ENCODE measurements around the gene ANO2. TPM values are rescaled to one million over a fixed set of nuclear protein-coding genes. Genes with fewer than 3 reads are reported as not detected.

The ANO2 gene
- total RNA-seq, 1 donor from 2014 or later, result 1.5 TPM

GRCh38 chr12:5921966-5922899, 22.8 kb downstream of the ANO2 start:
- DNase-seq (ENCODE audit: low read depth), result no peak
- Histone ChIP-seq H3K4me3 (ENCODE audit: low read depth, low read length) (no peak overlapping the region), H3K27me3 (ENCODE audit: control insufficient read depth, insufficient read depth, low read length) (peaks cover 3% of the 10 kb centered on the region), H3K36me3 (ENCODE audit: control insufficient read depth, insufficient read depth, low read length) (no peaks in the 10 kb centered on the region)
- TF ChIP-seq CTCF (IDR thresholded peaks at IDR 0.05; ENCODE audit: insufficient read depth, low read length, poor library complexity, severe bottlenecking), result no peak

DNA sequence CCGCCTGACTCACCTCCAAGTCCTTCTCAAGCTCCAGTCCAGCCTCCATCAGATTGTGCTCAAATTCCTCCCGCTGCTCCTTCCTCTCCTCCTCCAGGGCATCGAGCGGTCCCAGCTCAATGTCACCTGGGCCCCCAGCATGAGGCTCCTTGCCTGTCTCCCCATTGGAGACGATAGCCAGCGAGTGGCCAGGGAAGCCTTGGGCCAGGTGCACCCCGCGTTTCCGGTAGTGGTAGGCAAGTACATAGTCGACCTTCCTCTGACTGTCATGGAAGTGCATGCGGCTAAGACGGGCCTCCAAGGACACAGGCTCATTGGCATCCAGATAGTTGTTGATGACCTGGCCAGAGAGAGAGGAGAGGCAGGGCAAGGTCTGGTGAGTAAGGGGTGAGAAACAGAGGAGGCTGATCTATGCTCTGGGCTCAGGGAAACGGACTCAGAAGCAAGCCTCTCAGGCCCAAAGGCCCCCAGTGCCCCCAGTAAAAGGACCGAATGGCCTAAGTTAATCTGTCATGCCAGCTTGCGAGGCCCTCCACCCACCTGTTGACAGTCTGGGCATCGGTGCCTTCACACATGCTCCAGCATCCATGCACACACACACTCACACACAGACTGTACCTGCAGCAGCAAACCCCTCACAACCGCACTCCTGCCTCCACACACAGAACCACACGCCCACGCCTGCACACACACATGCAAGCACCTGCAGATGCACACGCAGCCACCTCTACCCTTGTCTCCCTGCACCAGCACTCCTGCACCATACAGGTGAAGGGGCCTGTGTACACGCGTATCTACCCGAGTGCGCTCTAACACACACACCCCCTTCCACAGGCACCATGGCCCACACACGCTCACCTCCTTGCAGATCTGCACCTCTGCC, 23.8 kb downstream of the ANO2 start:
- H3K4me3 ChIP-seq (ENCODE audit: low read depth, low read length), result no peak overlapping the region
- DNase-seq (ENCODE audit: low read depth), result no peak
- no peak for TF ChIP-seq CTCF (IDR thresholded peaks at IDR 0.05; ENCODE audit: insufficient read depth, low read length, poor library complexity, severe bottlenecking)
- H3K36me3 ChIP-seq (ENCODE audit: control insufficient read depth, insufficient read depth, low read length), result no peaks in the 10 kb centered on the region
- peaks cover 3% of the 10 kb centered on the region for H3K27me3 ChIP-seq (ENCODE audit: control insufficient read depth, insufficient read depth, low read length)

DNA sequence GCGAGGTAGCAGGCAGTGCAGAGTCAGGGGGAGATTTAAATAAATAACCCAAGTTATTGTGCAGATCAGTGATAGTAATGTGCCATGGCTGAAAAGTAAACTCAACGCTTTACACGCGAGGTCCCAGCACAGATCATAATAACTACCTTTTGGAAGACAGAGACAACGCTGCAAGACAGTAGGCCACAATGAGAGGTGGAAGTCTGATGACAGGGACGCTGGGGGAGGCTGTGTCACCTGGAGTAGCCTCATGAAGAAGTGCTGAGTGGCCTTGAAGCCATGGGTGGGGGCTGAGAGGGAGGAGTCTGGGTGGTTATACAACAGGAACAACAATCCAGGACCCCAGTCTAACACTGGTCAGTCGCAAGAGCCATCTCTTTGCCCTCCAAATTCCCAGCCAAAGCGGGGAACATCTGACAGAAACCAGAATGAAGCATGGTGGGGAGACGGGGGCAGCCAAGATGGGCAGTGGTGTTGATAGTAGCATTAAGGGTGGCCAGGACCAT, 28.2 kb downstream of the ANO2 start:
- no peaks in the 10 kb centered on the region for H3K27me3 ChIP-seq (ENCODE audit: control insufficient read depth, insufficient read depth, low read length)
- TF ChIP-seq CTCF (IDR thresholded peaks at IDR 0.05; ENCODE audit: insufficient read depth, low read length, poor library complexity, severe bottlenecking), result no peak
- no peak overlapping the region for H3K4me3 ChIP-seq (ENCODE audit: low read depth, low read length)
- no peak for DNase-seq (ENCODE audit: low read depth)
- no peaks in the 10 kb centered on the region for H3K36me3 ChIP-seq (ENCODE audit: control insufficient read depth, insufficient read depth, low read length)

- no peak for DNase-seq (ENCODE audit: low read depth)
- Histone ChIP-seq H3K27me3 (ENCODE audit: control insufficient read depth, insufficient read depth, low read length) (no peaks in the 10 kb centered on the region), H3K36me3 (ENCODE audit: control insufficient read depth, insufficient read depth, low read length) (no peaks in the 10 kb centered on the region), H3K4me3 (ENCODE audit: low read depth, low read length) (no peak overlapping the region)
- TF ChIP-seq CTCF (IDR thresholded peaks at IDR 0.05; ENCODE audit: insufficient read depth, low read length, poor library complexity, severe bottlenecking), result no peak
Observed at GRCh38 chr12:5915511-5915910, 29.5 kb downstream of the ANO2 start.

- H3K4me3 ChIP-seq (ENCODE audit: low read depth, low read length), result no peak overlapping the region
- H3K27me3 ChIP-seq (ENCODE audit: control insufficient read depth, insufficient read depth, low read length), result no peaks in the 10 kb centered on the region
- TF ChIP-seq CTCF (IDR thresholded peaks at IDR 0.05; ENCODE audit: insufficient read depth, low read length, poor library complexity, severe bottlenecking), result no peak
- no peaks in the 10 kb centered on the region for H3K36me3 ChIP-seq (ENCODE audit: control insufficient read depth, insufficient read depth, low read length)
- no peak for DNase-seq (ENCODE audit: low read depth)
Observed at GRCh38 chr12:5914387-5915149, 30.5 kb downstream of the ANO2 start.
